GM18909 (cell line): ENCODE data around the gene CDH7.

Experiments used
- ATAC-seq: cut with Tn5 transposase; IDR thresholded peaks from one replicate; pipeline ENCODE4 v1.9.1; 2021; ENCODE audit warnings: mild to moderate bottlenecking; ENCODE audit not compliant: unreplicated experiment, poor library complexity

Gene CDH7

GRCh38 chr18:65762556-65762955, 11.7 kb downstream of the CDH7 start:
- ATAC-seq = no peak

- no peak for ATAC-seq
These were observed 16.6 kb downstream of the CDH7 start for GRCh38 chr18:65767406-65767805.

- ATAC-seq = no peak
These were observed 17.4 kb downstream of the CDH7 start for GRCh38 chr18:65768120-65768778.

- no peak for ATAC-seq
These were observed 18.8 kb downstream of the CDH7 start for GRCh38 chr18:65769652-65770051.

- no peak for ATAC-seq
These were observed 35.7 kb downstream of the CDH7 start for GRCh38 chr18:65786474-65786873.

GRCh38 chr18:65788373-65788772, 37.6 kb downstream of the CDH7 start:
- no peak for ATAC-seq

- no peak for ATAC-seq
These were observed 39.8 kb downstream of the CDH7 start for GRCh38 chr18:65790604-65791003.

GRCh38 chr18:65791719-65792118, 40.9 kb downstream of the CDH7 start:
- ATAC-seq = no peak

GRCh38 chr18:65792456-65793074, 41.8 kb downstream of the CDH7 start:
- ATAC-seq = no peak

GRCh38 chr18:65808759-65809158, 57.9 kb downstream of the CDH7 start:
- ATAC-seq = no peak

GRCh38 chr18:65811307-65811706, 60.5 kb downstream of the CDH7 start:
- no peak for ATAC-seq

GRCh38 chr18:65815506-65815905, 64.7 kb downstream of the CDH7 start:
- no peak for ATAC-seq

GRCh38 chr18:65817178-65817577, 66.4 kb downstream of the CDH7 start:
- no peak for ATAC-seq

GRCh38 chr18:65821911-65822310, 71.1 kb downstream of the CDH7 start:
- ATAC-seq = no peak

GRCh38 chr18:65822826-65823225, 72.0 kb downstream of the CDH7 start:
- no peak for ATAC-seq

- no peak for ATAC-seq
These were observed 76.6 kb downstream of the CDH7 start for GRCh38 chr18:65827444-65827843.

- no peak for ATAC-seq
These were observed 85.1 kb downstream of the CDH7 start for GRCh38 chr18:65835881-65836280.

- ATAC-seq = no peak
These were observed 95.3 kb downstream of the CDH7 start for GRCh38 chr18:65846107-65846506.

GRCh38 chr18:65852273-65852672, 101.5 kb downstream of the CDH7 start:
- ATAC-seq = no peak

GRCh38 chr18:65859075-65859474, 108.3 kb downstream of the CDH7 start:
- no peak for ATAC-seq

GRCh38 chr18:65869527-65869926, 118.7 kb downstream of the CDH7 start:
- ATAC-seq = no peak

- no peak for ATAC-seq
These were observed 125.5 kb downstream of the CDH7 start for GRCh38 chr18:65876310-65876709.
